NK-92 treated with Interleukin-12 subunit alpha and Interleukin-12 subunit beta, amount 100 ng/mL, for 24 hours (cell line): ENCODE results near the gene C22orf31.
"Not testable (repeated sequence)": the region's sequence is repeated elsewhere in the genome, so short reads cannot be mapped to it uniquely, and the experiment has no call there.

Experiments used
- DNase-seq: peaks from one replicate; lab custom pipeline; 2025; lab: John Stamatoyannopoulos, UW

The C22orf31 gene

GRCh38 chr22:29055192-29055830 lies 6.3 kb downstream of the C22orf31 start:
- no peak for DNase-seq

DNA sequence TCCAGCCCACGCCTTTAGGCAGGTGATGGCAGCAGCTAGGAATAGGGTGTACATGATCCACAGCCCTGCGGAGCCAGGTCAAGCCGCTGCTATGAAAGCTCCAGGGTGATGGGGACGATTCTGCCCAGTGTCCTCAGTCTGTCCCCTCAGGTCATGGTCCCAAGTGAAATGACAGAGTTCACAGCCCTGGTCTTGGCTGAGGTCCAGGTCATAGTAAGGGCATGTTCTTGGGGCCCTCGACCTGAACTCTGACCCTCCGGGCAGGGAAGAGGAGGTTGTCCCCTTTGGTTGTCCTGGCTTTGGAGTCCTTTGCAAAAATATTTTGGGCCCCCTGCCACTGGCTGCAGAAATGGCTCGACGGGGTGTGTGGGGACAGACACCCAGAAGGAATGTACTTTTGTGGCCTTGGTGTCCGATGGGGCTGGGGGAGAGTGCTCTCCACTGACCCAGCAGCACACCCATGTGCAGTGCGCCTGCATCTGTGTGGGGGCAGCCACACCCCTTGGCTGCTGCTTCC lies 7.3 kb downstream of the C22orf31 start:
- DNase-seq = no peak

DNA sequence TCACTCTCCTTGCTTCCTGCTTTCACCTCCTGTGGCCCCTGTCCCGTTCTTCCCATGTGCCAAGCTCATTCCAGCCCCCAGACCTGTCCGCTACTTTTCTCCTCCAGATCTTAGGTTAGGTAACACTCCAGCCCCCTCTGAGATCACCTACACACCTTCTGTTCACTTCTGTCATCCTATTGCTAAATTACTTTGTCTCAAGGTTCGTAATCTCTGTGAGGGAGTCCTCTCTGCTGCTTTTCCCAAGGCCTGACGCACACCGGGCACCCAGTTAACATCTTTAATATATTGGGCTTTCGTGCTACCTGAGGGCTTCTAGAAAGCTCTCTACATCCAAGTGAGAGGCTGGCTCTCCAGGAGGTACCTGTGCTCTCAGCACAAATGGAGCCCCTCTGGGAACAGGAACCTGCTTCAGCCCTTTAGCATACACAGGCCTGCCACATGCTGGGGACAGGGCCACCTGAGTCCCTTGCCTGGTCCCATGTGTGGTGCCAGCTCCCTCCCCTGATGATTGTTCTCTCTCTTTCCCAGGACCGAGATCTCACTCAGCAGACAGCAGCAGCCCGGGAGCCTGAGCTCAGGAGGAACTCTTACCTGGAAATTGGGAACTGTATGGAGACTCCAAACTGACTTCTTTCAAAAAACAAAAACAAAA lies 8.5 kb downstream of the C22orf31 start:
- no peak for DNase-seq

DNA sequence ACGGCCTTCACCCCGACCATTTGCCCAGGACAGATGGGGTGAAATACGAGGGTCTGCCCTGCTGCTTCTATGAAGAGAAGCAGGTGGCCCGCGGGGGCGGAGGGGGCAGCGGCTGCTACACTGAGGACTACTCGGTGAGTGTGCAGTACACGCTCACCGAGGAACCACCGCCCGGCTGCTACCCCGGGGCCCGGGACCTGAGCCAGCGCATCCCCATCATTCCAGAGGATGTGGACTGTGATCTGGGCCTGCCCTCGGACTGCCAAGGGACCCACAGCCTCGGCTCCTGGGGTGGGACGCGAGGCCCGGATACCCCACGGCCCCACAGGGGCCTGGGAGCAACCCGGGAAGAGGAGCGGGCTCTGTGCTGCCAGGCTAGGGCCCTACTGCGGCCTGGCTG lies 11.2 kb downstream of the C22orf31 start:
- no peak for DNase-seq

DNA sequence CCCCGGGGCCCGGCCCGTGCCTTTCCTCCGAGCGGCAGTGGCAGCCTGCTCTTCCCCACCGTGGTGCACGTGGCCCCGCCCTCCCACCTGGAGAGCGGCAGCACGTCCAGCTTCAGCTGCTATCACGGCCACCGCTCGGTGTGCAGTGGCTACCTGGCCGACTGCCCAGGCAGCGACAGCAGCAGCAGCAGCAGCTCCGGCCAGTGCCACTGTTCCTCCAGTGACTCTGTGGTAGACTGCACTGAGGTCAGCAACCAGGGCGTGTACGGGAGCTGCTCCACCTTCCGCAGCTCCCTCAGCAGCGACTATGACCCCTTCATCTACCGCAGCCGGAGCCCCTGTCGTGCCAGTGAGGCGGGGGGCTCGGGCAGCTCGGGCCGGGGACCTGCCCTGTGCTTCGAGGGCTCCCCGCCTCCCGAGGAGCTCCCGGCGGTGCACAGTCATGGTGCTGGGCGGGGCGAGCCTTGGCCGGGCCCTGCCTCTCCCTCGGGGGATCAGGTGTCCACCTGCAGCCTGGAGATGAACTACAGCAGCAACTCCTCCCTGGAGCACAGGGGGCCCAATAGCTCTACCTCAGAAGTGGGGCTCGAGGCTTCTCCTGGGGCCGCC lies 11.9 kb downstream of the C22orf31 start:
- DNase-seq = no peak

DNA sequence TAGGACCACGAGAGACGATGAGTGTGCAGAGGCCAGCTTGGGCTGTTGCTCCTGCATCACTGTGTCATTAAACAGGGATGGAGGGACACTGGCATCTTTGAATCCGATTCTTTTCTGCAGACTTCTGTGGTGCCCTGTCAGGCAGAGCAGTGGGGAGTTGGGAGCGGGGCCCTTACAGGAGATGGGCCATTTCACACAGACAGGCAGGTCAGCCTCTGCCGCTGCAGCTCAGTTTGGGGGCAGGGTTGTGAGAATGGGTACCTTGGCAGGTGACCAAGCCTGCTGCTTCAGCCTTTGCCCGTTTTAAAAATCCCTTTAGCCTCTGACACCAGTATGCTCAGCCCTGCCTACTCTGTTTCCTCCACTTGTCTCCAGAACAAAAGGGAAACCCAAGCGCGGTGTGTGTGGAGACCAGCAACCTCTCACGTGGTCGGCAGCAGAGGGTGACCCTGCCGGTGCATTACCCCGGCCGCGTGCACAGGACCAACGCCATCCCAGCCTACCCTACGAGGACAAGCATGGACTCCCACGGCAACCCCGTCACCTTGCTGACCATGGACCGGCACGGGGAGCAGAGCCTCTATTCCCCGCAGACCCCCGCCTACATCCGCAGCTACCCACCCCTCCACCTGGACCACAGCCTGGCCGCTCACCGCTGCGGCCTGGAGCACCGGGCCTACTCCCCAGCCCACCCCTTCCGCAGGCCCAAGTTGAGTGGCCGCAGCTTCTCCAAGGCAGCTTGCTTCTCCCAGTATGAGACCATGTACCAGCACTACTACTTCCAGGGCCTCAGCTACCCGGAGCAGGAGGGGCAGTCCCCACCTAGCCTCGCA lies 12.6 kb downstream of the C22orf31 start:
- no peak for DNase-seq

DNA sequence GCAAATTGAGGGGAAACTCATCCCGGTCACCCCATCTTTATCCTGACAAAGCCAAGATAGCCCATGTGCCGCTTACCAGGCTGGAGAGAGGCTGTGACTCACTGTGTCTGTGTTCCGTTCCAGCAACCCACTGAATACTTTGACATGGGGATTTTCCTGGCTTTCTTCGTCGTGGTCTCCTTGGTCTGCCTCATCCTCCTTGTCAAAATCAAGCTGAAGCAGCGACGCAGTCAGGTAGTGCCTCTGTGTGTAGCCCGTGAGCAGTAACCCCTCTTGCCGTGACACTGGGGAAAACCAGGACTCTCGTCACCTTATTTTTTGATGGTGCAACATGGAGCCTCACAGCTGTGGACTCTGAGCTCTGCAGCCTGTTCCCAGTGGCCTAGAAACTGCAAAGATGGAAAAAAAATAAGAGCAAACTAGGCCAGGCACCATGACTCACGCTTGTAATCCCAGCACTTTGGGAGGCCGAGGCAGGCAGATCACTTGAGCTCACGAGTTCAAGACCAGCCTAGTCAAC lies 16.9 kb downstream of the C22orf31 start:
- DNase-seq = no peak

DNA sequence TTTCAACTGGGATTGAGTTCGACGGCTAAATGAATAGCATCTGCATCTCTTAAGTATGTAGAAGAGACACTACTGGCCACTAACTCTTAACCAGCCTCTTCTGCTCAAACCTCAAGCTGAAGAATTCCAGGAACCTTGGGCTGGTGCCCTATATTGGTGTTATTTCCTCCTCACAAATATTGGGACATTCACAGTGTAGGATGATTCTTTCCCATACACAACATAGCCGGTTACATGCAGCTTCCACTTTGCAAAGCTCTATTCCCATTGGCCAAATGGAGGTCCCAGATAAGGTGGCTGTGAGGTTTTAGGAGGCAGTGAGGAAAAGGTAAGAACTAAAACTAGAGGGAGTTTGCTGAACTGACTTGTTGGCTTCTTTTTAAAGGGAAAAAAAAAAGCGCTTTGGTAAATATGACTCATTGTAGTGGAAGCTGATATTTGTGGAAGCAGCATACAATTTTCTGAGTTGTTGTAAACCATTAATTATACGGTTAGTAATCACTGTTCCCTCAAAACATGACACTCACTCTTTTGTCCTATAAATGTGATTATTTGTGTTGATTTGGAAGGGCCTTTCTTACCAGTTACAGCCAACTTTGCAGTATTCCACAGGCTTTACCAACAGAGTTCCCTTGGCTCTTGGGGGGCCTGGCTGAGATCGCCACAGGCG lies 17.6 kb downstream of the C22orf31 start:
- DNase-seq = no peak

DNA sequence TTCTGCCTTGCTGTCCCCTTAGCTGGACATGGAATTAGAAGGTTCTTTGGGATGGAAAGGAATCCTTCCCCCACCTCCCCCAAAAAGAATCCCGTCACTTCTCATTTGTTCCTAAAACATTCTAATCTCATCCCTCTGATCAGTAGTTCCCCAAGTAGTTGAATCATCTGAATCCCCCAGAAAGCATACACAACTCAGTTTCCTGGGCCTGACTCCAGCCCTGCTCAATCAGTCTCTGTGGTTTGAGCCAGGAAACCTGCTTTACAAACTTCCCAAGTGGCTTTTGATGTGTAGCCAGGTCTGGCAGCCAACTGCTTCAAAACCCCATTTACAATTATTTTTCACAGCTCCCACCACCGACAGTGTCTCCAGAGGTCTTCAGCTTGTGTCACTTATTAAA lies 20.2 kb downstream of the C22orf31 start:
- DNase-seq = no peak

- peak; percentile 10 for DNase-seq
Observed at GRCh38 chr22:29040385-29041275, 21.0 kb downstream of the C22orf31 start.

GRCh38 chr22:29039684-29040083 lies 21.9 kb downstream of the C22orf31 start:
- DNase-seq = not testable (repeated sequence)

DNA sequence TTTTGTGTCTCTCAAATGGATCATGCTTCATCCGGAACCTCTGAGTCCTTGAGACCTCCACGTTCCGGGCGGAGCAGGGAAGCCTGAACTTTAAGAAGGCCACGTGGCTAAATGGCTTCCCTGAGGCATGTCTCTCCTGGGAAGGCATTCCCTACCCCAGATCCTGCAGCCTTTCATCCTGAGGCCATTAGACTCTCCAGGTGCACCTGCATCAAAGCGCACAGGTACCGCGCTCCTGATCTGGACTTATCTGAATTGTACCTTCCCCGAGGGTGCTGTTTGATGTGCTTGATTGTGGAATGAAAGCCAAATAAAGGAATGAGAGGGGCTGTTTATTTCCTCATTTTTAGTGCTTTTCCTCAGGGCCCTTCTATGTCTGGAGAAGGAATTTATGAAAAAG lies 22.5 kb downstream of the C22orf31 start:
- DNase-seq = no peak

- no peak for DNase-seq
Observed at GRCh38 chr22:29037340-29037932, 24.2 kb downstream of the C22orf31 start.

DNA sequence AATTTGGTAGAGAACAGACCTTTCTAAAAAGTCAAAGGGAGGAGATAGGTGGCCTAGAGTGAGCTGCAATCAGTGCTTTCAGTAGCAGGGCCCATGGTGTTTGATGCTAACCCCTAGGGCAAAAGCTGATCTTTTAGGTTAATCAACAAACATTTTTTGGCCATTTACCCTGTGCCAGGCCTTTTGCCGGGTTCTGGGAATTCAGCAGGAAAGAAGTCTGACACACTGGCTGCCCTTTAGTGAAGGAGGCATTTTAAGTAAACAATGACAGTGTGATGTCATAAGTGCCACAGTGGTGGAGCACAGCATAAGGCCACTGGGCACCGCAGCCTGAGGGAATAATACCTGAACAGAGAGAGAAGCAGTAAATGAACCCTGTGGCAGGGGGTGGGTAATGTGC lies 29.0 kb downstream of the C22orf31 start:
- no peak for DNase-seq

DNA sequence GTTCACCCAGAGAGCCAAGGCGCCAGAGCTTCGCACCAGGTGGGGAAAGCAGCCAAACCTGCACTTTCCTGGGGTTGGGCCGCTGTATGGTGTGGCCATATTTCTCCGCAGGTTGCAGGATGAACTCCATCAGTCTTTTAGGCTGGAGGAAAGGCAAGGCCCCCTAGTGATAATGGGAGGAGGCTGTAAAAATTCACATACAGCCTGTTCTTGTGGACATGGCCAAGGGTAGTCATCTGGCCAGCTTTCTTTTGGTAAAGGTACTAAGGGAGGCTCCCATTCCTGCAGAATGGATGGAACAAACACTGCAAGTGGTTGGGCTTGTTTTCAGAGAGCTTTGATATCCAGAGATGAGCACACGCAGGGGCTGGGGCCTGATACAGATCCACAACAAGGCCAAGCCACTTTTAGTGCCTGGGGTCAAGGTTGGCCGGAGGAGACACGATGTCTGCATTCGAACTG lies 29.6 kb downstream of the C22orf31 start:
- DNase-seq = no peak

- no peak for DNase-seq
Observed at GRCh38 chr22:29031227-29032011, 30.2 kb downstream of the C22orf31 start.

- DNase-seq = no peak
Observed at GRCh38 chr22:29030618-29031226, 30.9 kb downstream of the C22orf31 start.

DNA sequence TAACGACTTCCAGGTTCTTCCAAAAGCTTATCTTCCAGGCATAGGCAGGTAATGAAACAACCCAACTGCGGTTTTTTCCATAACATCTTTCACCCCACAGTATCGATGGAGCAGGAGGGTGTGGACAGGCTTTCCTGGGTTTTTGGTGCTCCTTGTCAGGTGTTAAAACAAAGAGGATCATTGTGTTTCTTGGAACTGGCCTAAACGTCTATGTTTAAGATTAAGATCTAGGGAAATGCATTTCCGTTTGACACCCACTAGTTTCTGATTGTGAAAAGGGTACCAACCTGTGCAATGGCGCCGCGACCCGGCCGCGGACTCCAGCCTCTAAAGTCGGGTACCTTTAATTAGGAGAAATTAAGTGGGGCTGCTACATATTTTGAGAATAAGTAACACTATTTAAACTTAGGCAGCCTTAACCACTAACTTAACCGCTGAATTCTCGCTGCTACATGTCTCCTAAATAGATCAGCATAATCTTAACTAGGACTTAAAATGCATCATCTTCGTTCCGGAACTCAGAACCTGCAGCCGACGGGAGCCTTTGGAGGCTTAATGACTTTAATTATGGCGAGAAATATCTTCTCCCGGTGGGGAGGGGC lies 31.5 kb downstream of the C22orf31 start:
- DNase-seq = no peak
